ENCODE results near the gene NAA16. TPM values are rescaled to one million over a fixed set of nuclear protein-coding genes. Genes with fewer than 3 reads are reported as not detected.
A peak's percentile ranks its signal among the peaks of the same experiment; 100 is the strongest.

The NAA16 gene
- total RNA-seq, 1 experiment from 2014 or later: 11.4 TPM

DNA sequence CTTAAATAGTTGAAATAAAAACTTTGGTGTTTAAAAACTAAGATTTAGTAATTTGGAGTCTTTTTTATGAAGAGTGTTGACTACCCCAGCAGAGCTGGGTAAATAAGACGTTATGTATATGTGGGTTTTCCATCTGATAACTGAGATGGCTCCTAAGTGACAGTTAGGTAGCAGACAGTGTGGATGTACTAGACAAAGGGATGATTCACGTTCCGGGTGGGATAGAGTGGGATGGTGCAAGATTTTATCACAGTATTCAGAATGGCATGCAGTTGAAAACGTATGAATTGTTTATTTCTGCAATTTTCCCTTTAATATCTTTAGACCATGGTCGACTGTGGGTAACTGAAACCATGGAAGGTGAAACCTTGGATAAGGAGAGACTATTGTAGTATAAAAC lies 50.4 kb downstream of the NAA16 start:
- DNase-seq: no peak
- Histone ChIP-seq H3K36me3 (replicated peaks; ENCODE audit: control insufficient read depth, insufficient read depth, low read length) (peaks cover 6% of the 10 kb centered on the region), H3K27me3 (ENCODE audit: control insufficient read depth, insufficient read depth, low read length) (no peaks in the 10 kb centered on the region), H3K4me3 (ENCODE audit: insufficient read depth, low read depth, low read length) (no peak overlapping the region)

DNA sequence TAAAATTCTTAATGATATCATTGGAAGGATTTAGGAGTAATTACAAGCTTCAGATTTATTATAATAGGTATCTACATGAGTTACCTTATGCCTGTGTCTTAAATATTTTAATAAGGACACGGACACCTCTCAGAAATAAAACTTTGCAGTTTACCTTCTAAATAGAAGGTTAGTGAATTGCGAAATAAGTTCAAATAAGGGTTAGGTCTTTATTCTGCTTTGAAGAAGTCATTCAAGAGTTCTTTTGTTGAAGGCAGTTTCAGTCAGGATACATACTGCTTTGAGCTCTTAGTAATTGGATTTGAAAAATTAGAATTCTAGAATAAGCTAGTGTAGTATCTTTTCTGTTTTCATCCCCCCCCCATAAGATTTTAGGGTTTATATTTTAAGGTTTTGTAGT lies 53.0 kb downstream of the NAA16 start:
- no peaks in the 10 kb centered on the region for H3K27me3 ChIP-seq (ENCODE audit: control insufficient read depth, insufficient read depth, low read length)
- no peak overlapping the region for H3K4me3 ChIP-seq (ENCODE audit: insufficient read depth, low read depth, low read length)
- H3K36me3 ChIP-seq (replicated peaks; ENCODE audit: control insufficient read depth, insufficient read depth, low read length): peaks cover 10% of the 10 kb centered on the region
- DNase-seq: no peak

DNA sequence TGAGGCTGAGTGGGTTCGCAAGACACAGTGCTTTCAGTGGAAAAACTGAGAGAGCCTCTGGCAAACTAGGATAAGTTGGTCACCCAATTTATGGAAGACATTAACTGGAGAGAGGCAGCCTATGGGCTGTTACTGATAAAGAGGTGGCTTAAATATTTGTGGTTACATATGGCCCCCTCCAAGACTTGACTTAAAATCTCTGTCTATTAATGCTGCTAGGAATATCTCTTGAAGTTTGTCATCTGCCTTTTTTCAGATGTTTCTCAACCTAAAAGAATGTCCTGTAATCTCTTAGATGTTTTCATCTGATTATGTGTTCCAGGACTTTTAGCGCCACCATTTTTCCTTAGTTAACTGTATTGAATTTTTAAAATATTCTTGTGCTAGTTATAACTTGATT lies 54.6 kb downstream of the NAA16 start:
- peaks cover 13% of the 10 kb centered on the region for H3K36me3 ChIP-seq (replicated peaks; ENCODE audit: control insufficient read depth, insufficient read depth, low read length)

DNA sequence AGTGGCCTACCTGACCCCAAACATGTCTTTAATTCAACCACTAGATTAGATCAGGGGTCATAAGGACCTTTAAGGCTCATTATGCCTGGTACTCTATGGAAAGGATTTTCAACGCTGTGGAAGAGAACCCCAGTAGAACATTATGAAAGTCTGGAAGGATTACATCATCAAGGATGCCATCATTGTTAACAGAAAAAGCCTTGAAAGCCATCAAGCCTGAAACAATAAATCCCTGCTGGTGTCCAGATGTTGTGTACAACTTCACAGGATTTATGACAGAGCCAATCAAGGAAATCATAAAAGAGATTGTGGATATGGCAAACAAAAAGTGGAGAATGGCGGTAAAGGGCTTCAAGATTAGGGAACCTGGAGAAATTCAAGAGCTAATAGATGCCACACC lies 59.7 kb downstream of the NAA16 start:
- DNase-seq: no peak
- Histone ChIP-seq H3K27me3 (ENCODE audit: control insufficient read depth, insufficient read depth, low read length) (no peaks in the 10 kb centered on the region), H3K4me3 (ENCODE audit: insufficient read depth, low read depth, low read length) (no peak overlapping the region), H3K36me3 (replicated peaks; ENCODE audit: control insufficient read depth, insufficient read depth, low read length) (peaks cover 10% of the 10 kb centered on the region)

More for the DNA sequence above, 54.6 kb downstream of the NAA16 start:
- Histone ChIP-seq H3K27me3 (ENCODE audit: control insufficient read depth, insufficient read depth, low read length) (no peaks in the 10 kb centered on the region), H3K4me3 (ENCODE audit: insufficient read depth, low read depth, low read length) (no peak overlapping the region)
- no peak for DNase-seq

DNA sequence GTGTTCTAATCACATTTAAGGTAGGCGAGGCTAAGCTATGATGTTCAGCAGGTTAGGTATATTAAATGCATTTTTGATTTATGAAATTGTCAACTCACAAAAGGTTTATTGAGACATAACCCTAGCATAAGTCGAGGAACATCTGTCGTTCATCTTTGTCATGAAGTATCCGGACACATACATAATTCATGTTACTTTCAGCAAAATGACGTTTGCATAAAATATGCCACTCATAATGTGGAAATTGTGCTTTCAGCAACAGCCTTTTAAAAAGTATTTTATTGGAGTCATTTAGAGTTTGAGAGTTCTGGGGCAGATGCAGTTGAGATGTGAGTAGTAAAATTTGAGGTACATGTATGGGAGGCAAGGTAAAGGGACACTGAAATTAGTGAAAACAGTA lies 66.4 kb downstream of the NAA16 start:
- H3K4me3 ChIP-seq (ENCODE audit: insufficient read depth, low read depth, low read length): no peak overlapping the region
- peaks cover 3% of the 10 kb centered on the region for H3K36me3 ChIP-seq (replicated peaks; ENCODE audit: control insufficient read depth, insufficient read depth, low read length)
- no peak for DNase-seq
- no peaks in the 10 kb centered on the region for H3K27me3 ChIP-seq (ENCODE audit: control insufficient read depth, insufficient read depth, low read length)

DNA sequence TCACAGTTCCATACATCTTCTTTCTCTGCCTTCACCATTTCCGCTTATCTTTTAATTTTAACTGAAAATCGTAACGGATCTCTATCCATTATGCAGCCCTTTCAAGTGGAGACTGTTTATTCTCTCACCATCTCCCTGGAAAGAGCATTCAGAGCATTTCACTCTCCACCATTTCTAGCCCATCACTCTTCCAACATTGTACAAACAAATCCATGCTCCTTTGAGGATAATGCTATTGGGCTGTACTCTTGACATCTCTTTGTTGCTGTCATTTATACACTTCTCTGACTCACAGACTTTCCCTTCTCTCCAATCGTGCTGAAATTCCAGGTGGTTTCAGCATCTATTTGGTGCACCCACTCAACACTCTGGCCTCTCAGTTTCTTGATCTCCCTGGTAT lies 71.4 kb downstream of the NAA16 start:
- H3K36me3 ChIP-seq (replicated peaks; ENCODE audit: control insufficient read depth, insufficient read depth, low read length): no peaks in the 10 kb centered on the region
- H3K27me3 ChIP-seq (ENCODE audit: control insufficient read depth, insufficient read depth, low read length): no peaks in the 10 kb centered on the region
- H3K4me3 ChIP-seq (ENCODE audit: insufficient read depth, low read depth, low read length): no peak overlapping the region
- no peak for DNase-seq

DNA sequence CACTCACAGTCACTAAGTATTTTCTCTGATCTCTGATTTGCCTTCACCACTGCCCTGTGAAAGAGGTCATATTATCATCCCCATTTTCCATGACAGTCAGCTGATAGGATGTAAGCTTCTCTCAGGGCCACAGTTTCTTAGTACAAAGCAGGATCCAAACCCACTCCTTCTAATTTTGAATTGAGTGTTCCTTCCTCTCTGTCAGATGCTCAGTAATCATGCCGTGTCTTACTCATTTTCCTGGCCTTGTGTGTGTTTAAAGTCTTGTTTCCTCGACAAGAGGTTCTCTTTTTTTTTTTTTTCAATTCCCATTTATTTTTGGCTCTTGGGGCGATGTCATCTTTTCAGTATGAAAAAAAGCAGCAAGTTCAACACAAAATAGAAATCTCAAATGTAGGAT lies 72.3 kb downstream of the NAA16 start:
- no peak for DNase-seq
- no peaks in the 10 kb centered on the region for H3K27me3 ChIP-seq (ENCODE audit: control insufficient read depth, insufficient read depth, low read length)
- no peak overlapping the region for H3K4me3 ChIP-seq (ENCODE audit: insufficient read depth, low read depth, low read length)
- no peaks in the 10 kb centered on the region for H3K36me3 ChIP-seq (replicated peaks; ENCODE audit: control insufficient read depth, insufficient read depth, low read length)

DNA sequence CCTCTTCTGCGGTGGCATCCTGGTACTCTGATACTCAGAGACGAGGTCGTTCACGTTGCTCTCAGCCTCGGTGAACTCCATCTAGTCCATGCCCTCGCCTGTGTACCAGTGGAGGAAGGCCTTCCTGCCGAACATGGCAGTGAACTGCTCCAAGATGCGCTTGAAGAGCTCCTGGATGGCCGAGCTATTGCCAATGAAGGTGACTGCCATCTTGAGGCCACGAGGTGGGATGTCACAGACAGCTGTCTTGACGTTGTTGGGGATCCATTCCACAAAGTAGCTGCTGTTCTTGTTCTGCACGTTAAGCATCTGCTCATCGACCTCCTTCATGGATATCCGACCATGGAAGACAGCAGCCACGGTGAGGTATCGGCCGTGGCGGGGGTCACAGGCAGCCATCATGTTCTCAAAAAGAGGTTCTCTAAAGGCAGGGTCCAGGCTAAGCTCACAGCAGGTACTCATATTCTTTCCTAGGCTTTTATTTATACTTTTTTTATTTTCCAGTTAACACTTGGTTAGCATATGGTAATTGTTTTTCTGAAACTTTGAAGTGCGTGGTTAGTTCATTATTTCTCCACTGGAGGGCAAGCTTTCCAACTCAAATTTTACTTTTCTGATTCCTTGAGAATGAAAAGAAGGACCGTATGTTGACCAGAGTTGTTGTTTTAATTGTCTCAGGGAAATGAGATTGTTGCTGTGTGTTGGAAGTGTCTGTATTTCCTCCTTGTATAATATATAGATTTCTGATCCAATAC lies 73.9 kb downstream of the NAA16 start:
- Histone ChIP-seq H3K36me3 (replicated peaks; ENCODE audit: control insufficient read depth, insufficient read depth, low read length) (no peaks in the 10 kb centered on the region), H3K4me3 (ENCODE audit: insufficient read depth, low read depth, low read length) (no peak overlapping the region), H3K27me3 (ENCODE audit: control insufficient read depth, insufficient read depth, low read length) (no peaks in the 10 kb centered on the region; the same call in 1 of the 2 replicates)
- DNase-seq: no peak

DNA sequence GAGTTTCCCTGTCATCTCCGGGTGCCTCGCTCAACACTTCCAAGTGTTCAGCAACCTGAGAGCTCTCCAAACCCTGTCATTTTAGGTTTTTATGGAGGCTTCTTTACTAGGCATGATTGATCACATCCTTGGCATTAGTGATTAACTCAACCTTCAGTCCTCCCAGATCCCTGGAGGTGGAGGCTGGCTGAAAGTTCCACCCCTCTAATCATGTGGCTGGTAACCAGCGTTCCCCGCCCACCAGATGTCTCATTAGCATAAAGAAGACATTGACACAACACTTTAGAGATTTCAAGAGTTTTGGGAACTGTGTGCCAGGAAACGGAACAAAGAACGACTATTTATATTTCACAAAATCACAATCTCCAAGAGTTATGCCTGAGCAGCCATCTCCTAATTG lies 75.1 kb downstream of the NAA16 start:
- Histone ChIP-seq H3K4me3 (ENCODE audit: insufficient read depth, low read depth, low read length) (no peak overlapping the region), H3K36me3 (replicated peaks; ENCODE audit: control insufficient read depth, insufficient read depth, low read length) (no peaks in the 10 kb centered on the region), H3K27me3 (ENCODE audit: control insufficient read depth, insufficient read depth, low read length) (no peaks in the 10 kb centered on the region; the same call in 1 of the 2 replicates)
- no peak for DNase-seq

DNA sequence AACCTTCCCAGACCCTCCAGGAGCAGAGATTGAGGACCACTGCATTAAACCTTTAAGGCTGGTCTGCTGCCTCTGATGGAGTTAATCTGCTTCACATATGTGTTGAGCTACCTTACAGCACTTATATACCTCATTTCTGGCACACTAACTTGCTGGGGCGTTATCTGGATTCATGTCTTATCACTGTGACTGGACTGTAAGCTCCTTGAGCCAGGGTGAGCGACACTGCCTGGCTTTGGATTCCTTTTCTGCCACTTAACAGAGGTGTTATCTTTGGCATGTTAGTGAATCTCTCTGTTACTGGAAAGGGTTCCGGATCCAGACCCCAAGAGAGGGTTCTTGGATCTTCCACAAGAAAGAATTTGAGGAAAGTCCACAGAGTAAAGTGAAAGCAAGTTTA lies 76.5 kb downstream of the NAA16 start:
- no peaks in the 10 kb centered on the region; the same call in 1 of the 2 replicates for H3K27me3 ChIP-seq (ENCODE audit: control insufficient read depth, insufficient read depth, low read length)
- no peak overlapping the region for H3K4me3 ChIP-seq (ENCODE audit: insufficient read depth, low read depth, low read length)
- DNase-seq: no peak
- H3K36me3 ChIP-seq (replicated peaks; ENCODE audit: control insufficient read depth, insufficient read depth, low read length): no peaks in the 10 kb centered on the region

DNA sequence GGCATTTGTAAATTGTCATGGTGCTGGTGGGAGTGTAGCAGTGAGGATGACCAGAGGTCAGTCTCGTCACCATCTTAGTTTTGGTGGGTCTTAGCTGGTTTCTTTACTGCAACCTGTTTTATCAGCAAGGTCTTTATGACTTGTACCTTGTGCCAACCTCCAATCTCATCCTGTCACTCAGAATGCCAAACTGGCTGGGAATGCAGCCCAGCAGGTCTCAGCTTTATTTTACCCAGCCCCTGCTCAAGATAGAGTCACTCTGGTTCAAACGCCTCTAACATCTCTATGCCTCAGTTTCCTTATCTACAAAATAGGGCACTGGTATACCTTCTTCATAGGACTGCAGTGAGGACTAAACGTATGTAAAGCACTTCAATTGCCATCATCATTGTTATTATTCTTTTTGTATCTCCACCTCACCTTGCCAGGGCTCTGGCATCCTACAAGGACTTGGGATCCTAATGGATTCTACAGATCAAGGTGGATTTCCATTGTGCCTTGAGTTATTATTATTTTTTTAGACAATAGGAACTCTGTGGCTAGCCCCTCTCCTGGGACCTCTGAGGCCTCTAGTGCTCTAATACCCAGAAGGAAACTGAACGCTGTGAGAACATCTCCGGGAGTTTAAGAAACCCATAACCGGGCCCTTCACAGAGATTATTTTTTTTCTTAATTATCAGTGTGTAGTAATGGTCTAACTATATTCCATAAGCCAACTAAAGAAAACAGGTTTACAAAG lies 77.2 kb downstream of the NAA16 start:
- no peak overlapping the region for H3K4me3 ChIP-seq (ENCODE audit: insufficient read depth, low read depth, low read length)
- DNase-seq: no peak
- H3K36me3 ChIP-seq (replicated peaks; ENCODE audit: control insufficient read depth, insufficient read depth, low read length): no peaks in the 10 kb centered on the region
- no peaks in the 10 kb centered on the region; the same call in 1 of the 2 replicates for H3K27me3 ChIP-seq (ENCODE audit: control insufficient read depth, insufficient read depth, low read length)

DNA sequence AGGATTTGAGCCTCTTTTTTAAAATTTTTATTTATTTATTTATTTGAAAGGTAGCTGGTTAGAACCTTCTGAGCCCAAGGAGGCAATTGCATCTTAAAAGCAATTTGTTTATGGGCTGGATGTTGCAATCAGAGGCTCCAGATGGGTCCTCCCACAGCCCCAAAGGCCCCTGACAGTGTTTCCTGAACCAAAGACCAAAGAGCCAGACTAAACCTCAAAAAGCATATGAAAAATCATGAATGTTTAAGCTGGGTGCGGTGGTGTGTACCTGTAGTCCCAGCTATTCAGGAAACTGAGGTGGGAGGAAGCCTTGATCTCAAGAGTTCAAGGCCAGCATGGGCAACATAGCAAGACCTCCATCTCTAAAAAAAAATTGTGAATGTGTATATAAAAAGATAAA lies 78.5 kb downstream of the NAA16 start:
- Histone ChIP-seq H3K36me3 (replicated peaks; ENCODE audit: control insufficient read depth, insufficient read depth, low read length) (no peaks in the 10 kb centered on the region), H3K27me3 (ENCODE audit: control insufficient read depth, insufficient read depth, low read length) (no peaks in the 10 kb centered on the region; the same call in 1 of the 2 replicates), H3K4me3 (ENCODE audit: insufficient read depth, low read depth, low read length) (no peak overlapping the region)
- no peak for DNase-seq

DNA sequence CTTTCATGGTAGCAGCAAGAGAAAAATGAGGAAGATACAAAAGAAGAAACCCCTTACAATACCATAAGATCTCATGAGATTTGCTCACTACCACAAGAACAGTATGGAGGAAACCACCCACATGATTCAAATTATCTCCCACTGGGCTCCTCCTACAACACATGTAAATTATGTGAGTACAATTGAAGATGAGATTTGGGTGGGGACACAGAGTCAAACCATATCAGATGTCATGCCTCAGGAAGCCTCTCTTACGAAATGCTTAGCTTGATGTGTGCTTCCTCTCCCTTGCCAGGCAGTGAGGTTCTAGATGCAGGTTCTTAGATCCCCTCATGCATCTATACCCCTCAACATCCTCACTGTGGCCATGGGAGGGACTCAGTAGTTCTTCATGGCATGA lies 83.1 kb downstream of the NAA16 start:
- H3K4me3 ChIP-seq (ENCODE audit: insufficient read depth, low read depth, low read length): no peak overlapping the region
- no peaks in the 10 kb centered on the region for H3K27me3 ChIP-seq (ENCODE audit: control insufficient read depth, insufficient read depth, low read length)
- no peaks in the 10 kb centered on the region for H3K36me3 ChIP-seq (replicated peaks; ENCODE audit: control insufficient read depth, insufficient read depth, low read length)
- DNase-seq: no peak

DNA sequence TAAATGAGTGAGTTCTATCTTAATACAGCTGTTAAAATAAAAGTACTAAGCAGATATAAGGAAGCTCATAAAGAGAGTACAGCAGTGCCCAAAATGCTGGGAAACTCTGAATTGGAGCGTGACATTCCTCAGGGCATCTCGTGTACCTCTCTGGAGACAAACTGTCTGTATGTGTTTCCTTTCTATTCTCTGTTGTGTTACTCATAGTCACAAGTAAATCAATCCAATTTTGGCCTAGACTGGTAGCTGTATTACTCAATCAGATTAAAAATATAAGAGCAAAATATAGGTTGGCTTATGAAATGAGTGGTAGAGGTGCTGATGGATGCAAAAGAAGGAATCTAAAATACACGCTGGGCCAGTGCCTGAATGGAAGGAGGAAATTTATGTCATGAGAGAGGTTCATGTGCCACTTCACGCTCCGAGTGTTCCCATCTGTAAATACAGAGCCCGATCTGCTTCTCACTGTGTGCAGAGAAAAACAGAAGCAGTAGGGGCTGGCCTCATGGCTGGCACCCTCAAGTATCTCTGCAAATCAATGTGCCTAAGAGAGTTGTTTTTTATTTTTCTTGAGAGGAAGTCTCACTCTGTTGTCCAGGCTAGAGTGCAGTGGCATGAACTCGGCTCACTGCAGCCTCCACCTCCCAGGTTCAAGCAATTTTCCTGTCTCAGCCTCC lies 87.6 kb downstream of the NAA16 start:
- Histone ChIP-seq H3K27me3 (ENCODE audit: control insufficient read depth, insufficient read depth, low read length) (no peaks in the 10 kb centered on the region), H3K4me3 (ENCODE audit: insufficient read depth, low read depth, low read length) (no peak overlapping the region), H3K36me3 (replicated peaks; ENCODE audit: control insufficient read depth, insufficient read depth, low read length) (no peaks in the 10 kb centered on the region)
- DNase-seq: no peak

DNA sequence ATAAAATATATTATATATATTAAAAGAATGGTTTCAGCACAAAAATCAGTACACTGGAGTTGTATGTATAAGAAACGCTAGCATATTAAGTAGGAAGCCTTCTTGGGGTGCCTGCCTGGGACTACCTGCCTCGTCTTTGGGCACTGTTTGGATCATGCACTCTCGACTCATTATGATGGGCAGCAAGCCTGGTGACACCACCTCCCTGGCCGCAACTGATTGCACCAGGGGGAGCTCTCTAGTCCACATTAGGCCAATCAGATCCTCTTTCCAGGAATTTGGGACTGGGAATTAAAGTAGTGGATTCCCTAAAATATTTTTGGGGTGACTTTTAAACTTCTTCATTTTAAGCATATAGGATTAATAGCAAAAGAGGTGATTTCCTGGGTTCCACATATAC lies 90.3 kb downstream of the NAA16 start:
- peak; percentile 33 for DNase-seq
- Histone ChIP-seq H3K36me3 (replicated peaks; ENCODE audit: control insufficient read depth, insufficient read depth, low read length) (no peaks in the 10 kb centered on the region), H3K4me3 (ENCODE audit: insufficient read depth, low read depth, low read length) (no peak overlapping the region), H3K27me3 (ENCODE audit: control insufficient read depth, insufficient read depth, low read length) (no peaks in the 10 kb centered on the region)
